HTERT RPE-1 (cell line): Measurements from ENCODE around the gene TRMT44.

Experiments
- in situ Hi-C: fragments of 300-500 bp; cut with MboI; formaldehyde crosslinking; loops from 4 replicates; pipeline ENCODE4 v1.14.3; 2020; ENCODE audit warnings: low sequenced_read_pairs

The TRMT44 gene

DNA sequence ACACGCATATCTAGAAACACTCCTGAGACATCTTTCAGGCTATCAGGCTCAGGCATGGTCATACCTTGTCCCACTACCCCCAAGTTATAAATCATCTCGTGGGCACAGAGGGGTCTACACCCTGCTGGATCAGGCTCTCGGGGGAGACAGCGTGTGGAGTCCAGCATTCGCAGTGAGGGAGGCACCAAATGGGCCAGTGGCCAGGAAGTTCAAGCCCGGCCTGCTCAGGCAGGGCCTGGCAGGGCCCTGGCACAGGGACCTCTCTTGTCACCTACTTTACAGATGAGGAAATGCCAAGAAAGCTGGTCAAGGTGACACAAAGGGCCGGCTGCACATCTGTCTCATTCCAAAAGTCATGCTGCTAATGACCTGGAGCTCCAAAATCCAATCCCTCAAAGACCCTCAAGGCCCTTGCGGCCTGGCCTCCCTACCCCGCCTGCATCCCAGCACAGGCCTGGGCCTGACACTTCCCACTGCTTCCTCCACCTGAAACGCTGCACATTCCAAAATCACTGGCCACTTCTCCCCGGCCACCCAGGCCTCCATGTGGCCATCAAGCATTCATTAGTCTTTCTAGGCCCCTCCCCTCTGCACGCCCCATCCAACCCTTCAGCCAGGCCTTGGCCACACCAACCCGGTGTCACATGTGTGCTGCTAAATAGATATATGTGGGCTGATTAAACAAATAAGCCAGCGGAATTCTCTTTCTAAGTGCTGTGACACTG, 35.6 kb upstream of the TRMT44 start:
- in situ Hi-C loops, result loop anchor here (25.0 kb wide), 1 partner anchor 168 kb away; no protein-coding TSS in a partner anchor

DNA sequence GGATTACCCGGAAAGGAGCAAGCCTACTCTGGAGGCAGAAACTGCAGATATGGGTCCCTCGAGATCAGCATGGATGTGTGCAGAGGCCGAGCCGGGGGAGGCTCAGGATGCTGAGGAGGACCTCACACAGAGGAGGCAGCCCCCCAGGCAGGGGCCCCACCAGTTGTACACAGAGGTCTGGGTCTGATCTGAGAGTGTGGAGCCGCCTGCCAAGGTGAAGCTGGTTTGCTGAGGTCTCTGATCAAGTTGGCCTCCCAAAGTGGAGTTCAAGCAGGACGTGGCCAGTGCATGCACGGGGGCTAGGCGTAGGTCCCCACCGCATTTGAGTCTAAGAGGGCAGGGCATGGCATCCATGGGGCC, 35.1 kb upstream of the TRMT44 start:
- in situ Hi-C loops, result loop anchor here (25.0 kb wide), 1 partner anchor 168 kb away; no protein-coding TSS in a partner anchor

DNA sequence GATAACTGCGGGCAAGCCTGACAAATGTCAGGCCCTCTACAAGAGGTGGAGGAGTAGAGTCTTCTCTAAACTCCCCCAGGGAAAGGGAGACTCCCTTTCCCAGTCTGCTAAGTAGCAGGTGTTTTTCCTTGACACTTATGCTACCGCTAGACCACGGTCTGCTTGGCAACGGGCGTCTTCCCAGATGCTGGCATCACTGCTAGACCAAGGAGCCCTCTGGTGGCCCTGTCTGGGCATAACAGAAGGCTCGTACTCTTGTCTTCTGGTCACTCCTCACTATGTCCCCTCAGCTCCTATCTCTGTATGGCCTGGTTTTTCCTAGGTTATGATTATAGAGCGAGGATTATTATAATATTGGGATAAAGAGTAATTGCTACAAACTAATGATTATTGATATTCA, 33.7 kb upstream of the TRMT44 start:
- in situ Hi-C loops, result loop anchor here (25.0 kb wide), 1 partner anchor 170 kb away; no protein-coding TSS in a partner anchor

DNA sequence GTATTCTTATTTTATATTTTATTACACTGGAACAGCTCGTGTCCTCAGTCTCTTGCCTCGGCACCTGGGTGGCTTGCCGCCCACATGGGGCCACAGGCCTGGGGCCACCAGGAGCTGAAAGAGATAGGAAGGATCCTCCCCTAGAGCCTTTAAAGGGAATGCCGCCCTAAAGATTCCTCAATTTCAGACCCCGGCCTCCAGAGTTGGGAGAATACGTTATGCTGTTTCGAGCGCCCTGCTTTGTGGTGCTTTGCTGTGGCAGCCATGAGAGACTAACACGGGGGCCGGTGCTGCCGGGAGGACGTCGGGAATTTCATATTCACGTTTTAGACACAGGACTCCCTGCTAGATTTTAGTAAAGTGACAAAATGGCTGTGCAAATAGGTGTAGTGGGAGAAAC, 33.3 kb upstream of the TRMT44 start:
- in situ Hi-C loops, result loop anchor here (25.0 kb wide), 1 partner anchor 170 kb away; no protein-coding TSS in a partner anchor

DNA sequence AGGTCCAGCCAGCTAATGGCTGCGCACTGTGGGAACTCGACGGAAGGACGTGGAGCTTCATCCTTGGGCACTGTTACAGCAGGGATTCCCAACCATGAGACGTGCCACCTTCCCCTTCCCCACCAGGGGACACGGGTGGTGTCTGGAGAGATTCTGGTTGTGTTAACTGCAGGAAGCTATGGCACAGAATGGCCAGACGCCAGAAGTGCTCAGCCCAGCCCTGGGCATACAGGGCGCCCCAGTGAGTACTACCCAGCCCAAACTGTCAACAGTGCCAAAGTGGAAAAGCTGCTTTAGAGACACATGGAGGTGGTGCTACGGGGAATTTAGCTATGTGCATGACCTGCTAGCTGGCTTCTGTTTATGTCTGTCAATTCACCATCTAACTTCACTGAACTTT, 32.8 kb upstream of the TRMT44 start:
- in situ Hi-C loops, result loop anchor here (25.0 kb wide), 1 partner anchor 170 kb away; no protein-coding TSS in a partner anchor

DNA sequence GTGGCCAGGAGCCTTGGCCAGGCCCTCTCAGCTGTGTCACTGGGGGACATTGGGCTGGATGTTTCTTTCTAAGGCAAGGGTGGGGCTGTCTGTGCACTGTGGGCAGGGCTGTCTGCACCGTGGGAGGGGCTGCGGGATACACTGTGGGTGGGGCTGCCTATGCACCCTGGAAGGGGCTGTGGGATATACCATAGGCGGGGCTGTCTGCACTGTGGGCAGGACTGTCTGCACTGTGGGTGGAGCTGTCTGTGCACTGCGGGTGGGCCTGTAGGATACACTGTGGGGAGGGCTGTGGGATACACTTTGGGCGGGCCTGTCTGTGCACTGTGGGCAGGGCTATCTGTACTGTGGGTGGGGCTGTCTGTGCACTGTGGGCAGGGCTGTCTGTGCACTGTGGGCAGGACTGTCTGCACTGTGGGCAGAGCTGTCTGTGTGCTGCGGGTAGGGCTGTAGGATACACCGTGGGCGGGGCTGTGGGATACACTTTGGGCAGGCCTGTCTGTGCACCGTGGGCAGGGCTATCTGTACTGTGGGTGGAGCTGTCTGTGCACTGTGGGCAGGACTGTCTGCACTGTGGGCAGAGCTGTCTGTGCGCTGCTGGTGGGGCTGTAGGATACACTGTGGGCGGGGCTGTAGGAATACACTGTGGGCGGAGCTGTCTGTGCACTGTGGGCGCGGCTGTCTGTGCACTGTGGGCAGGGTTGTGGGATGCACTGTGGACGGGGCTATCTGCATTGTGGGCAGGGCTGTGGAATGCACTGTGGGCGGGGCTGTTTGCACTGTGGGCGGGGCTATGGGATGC, 31.1 kb upstream of the TRMT44 start:
- in situ Hi-C loops, result loop anchor here (25.0 kb wide), 1 partner anchor 172 kb away; no protein-coding TSS in a partner anchor

DNA sequence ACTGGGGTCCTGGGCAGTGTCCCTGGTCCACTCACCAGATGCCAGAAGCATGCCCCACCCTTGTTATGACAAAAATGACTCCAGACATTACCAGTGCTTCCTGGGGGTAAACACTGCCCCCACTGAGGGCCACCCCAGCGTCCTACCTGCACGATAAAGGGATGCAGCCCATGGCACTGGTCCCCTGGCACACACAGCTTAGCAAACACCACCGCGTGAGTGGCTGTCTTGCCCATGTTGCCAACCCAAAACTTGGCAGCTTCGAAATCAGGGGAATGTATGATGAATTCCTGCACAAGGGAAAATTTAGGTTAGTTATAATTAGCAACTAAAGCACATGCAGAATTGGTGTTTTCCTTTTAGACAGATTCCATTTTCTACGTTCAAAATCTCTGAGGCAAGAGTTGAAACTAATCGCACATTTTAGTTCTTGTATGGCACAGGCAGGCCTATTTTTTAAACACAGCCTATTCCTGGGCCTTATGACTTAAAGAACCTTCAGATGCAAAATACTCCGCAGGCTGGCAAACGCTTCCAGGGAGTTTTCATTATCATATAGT, 30.4 kb upstream of the TRMT44 start:
- in situ Hi-C loops, result loop anchor here (25.0 kb wide), 1 partner anchor 173 kb away; no protein-coding TSS in a partner anchor

DNA sequence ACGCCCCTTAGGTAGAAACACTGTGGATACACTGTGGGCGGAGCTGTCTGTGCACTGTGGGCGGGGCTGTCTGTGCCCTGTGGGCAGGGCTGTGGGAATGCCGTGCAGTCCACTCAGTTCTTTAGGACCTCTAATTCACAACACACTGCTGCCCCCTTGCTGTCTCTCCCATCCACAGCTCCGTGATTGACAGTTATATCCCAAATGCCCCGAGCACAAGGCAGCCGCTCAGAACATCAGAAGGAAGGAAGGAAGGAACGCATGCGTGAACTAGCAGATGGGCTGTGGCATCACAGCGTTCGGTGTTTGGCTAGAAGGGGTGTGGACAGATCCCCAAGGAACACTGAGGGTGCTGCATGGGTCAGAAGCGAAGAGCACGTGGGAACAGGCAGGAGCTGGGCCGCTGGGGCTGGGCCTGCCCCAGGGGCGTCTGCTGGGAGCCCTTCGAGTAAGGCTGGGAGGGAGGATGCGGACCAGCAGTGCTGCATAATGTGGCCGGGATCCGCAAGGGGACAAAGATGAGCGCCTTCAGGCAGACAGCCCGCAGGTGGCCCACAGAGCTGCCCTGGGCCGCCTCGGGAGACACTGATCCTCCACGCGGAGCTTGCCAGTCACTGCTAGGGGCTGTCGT, 29.8 kb upstream of the TRMT44 start:
- in situ Hi-C loops, result loop anchor here (25.0 kb wide), 1 partner anchor 173 kb away; no protein-coding TSS in a partner anchor

DNA sequence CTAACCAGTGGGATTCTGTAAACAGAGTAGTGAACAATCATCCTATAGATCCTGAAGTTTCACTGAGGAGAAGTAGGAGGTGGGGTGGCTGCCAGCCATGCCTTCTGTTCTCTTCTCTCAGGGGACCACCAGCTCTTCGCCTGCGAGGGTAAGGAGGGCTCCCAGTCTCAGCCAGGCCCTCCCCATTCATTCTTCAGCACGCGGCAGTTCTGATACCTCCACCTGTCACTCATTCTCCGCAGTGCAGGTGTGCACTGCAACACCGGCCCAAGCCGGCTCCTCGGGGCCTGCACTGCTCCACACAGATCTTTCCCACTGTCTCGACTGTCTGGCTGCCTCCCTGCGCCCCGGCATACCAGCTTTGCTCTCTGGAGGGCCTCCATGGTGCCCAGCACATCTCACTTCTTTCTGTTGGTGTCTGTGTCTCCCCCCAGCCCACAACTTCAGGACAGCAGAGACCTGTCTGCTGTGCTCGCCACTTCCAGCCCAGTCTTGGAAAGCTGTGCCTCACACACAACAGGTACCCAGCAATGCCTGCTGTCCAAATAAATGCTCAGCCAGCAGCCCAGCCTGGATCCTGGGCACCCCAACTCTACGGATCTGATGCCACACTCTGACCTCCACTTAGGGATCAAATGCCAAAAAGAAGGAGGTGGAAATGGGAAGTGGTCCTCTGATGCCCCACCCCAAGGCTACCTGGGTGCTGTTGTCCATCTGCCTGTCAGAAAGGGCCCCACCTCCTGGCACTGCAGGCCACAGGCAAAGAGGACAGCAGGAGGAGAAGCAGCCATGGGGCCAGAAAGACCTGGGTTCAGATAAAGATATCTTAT, 29.0 kb upstream of the TRMT44 start:
- in situ Hi-C loops, result loop anchor here (25.0 kb wide), 1 partner anchor 174 kb away; no protein-coding TSS in a partner anchor

DNA sequence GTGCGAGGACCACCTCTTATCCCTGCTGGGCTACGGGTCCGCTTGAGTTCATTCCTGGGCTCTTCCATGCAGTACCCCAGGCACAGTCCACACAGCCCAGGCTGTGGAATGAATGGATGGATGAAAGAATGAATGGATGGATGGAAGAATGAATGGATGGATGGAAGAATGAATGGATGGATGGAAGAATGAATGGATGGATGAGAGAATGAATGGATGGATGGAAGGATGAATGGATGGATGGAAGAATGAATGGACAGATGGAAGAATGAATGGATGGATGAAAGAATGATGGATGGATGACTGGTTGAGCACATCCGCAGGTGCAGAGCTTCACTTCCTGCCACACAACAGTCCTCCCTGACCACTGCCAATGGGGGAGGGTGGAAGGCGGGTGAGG, 28.3 kb upstream of the TRMT44 start:
- in situ Hi-C loops, result loop anchor here (25.0 kb wide), 1 partner anchor 175 kb away; no protein-coding TSS in a partner anchor

DNA sequence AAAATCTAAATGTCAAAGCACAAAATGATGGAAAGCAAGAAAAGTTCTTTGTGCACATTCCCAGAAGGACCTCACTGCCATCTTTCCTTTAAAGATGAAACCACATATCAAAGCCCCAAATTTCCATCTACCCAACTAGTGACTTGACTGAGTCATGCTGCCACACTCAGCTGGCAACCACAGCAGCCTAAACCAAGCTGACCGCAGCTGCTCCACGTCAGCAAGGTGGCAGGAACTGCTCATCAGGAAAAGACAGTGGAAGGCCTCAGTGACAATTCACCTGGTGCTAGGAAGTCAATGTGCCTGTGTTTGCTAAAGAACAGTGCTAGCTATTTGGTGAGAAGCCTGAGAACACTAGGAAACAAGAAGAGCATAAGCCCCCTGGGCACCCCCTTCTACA, 26.2 kb upstream of the TRMT44 start:
- in situ Hi-C loops, result loop anchor here (25.0 kb wide), 1 partner anchor 177 kb away; no protein-coding TSS in a partner anchor

DNA sequence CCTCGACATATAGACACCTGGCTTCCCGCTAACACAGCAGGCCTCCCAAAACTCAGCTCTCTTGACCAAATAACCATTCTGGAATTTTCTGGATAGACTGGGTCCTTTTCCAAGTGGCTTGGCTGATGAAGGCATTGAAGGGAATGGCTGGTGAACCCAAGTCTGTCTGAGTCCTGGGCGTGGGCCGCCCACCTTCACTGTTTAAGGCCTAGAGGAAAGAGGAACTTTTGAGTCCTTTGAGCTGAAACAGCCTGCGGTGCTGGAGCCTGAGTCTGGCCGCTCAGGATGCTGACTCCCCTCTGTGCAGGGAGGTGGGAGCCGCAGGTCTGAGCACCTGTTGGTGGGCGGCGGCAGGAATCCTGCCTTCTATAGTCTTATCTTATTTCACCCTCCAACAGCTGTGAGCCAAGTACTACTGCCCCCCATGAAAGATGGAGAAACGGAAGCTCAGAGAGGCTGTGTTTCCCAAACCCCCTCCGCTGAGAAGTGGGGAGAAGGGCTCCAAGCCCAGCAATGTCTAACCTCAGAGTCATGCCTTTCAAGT, 23.4 kb upstream of the TRMT44 start:
- in situ Hi-C loops, result loop anchor here (25.0 kb wide), 1 partner anchor 180 kb away; no protein-coding TSS in a partner anchor

DNA sequence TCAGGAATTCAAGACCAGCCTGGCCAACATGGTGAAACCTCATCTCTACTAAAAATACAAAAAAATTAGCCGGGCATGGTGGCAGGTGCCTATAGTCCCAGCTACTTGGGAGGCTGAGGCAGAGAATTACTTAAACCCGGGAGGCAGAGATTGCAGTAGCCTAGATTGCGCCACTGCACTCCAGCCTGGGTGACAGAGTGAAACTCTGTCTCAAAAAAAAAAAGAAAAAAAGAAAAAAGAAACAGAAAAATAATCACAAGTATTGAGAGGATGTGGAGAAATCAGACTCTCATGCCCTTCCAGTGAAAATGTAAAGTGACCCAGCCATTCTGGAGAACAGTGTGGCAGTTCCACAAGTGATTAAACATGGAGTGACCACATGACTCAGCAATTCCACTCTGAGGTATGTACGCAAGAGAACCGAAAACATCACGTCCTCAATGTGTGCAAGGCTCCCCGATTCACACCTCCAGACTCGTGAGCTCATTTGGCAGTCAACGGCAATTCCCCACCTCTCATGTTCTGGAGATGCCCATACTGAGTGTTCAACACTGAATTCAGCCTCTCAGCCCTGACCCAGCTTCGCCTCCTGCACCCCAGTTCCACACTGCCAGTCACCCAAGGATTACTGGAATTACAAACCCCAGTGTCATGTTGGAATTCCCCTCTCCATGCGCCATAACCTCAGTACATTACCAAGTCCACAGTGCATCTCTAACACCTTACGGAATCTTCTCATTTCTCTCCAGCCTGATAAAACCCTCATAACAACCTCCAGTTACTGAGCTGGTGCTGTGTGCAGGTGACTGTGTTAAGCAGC, 21.1 kb upstream of the TRMT44 start:
- in situ Hi-C loops, result loop anchor here (25.0 kb wide), 1 partner anchor 182 kb away; no protein-coding TSS in a partner anchor

DNA sequence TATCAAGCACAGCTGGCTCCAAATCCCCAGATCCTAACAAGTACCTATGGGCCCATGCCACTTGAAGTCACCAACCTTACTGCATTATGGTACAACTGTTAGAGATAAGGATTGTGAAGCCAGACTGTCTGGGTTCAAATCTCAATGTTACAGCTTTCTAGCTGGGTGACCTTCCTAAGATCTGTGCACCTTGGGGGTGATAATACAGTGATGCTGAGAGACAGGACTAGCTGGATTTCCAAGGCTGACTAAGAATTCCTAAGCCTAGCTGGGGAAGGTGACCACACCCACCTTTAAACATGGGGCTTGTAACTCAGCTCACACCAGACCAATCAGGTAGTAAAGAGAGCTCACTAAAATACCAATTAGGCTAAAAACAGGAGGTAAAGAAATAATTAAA, 20.4 kb upstream of the TRMT44 start:
- in situ Hi-C loops, result loop anchor here (25.0 kb wide), 1 partner anchor 183 kb away; no protein-coding TSS in a partner anchor

DNA sequence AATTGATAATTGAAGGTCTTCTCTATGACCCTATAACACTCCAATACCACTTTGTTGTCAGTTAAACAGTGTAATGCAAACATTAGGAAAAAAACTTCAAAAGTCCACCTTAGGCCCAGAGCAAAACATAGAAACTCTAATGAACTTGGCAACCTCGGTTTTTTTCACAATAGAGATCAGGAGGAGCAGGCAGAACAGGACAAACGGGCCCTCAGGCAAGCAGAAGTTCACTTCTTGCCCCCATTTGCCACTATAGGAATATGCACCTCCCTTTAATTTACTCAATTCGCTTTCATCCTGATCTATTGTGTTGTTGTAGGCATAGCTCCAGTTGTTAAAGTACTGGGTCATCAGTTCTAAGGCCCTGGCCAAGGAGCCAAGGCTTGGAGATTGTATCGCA, 18.2 kb upstream of the TRMT44 start:
- in situ Hi-C loops, result loop anchor here (25.0 kb wide), 1 partner anchor 185 kb away; no protein-coding TSS in a partner anchor

DNA sequence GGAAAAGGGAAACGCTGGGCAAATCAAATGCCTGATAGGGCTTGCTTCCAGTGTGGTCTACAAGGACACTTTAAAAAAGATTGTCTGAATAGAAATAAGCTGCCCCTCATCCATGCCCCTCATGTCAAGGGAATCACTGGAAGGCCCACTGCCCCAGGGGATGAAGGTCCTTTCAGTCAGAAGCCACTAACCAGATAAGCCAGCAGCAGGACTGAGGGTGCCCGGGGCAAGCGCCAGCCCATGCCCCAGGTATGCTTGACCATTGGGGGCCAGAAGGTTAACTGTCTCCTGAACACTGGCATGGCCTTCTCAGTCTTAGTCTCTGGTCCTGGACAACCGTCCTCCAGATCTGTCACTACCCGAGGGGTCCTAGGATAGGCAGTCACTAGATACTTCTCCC, 17.8 kb upstream of the TRMT44 start:
- in situ Hi-C loops, result loop anchor here (25.0 kb wide), 1 partner anchor 185 kb away; no protein-coding TSS in a partner anchor

DNA sequence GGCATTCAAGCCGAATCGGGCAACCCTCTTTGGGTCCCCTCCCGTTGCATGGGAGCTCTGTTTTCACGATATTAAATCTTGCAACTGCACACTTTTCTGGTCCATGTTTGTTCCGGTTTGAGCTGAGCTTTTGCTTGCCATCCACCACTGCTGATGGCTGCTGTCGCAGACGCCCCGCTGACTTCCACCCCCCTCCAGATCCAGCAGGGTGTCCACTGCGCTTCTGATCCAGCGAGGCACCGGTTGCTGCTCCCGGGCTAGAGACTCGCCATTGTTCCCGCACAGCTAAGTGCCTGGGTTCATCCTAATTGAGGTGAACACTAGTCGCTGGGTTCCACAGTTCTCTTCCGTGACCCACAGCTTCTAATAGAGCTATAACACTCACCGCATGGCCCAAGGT, 13.3 kb upstream of the TRMT44 start:
- in situ Hi-C loops, result no loop called here

DNA sequence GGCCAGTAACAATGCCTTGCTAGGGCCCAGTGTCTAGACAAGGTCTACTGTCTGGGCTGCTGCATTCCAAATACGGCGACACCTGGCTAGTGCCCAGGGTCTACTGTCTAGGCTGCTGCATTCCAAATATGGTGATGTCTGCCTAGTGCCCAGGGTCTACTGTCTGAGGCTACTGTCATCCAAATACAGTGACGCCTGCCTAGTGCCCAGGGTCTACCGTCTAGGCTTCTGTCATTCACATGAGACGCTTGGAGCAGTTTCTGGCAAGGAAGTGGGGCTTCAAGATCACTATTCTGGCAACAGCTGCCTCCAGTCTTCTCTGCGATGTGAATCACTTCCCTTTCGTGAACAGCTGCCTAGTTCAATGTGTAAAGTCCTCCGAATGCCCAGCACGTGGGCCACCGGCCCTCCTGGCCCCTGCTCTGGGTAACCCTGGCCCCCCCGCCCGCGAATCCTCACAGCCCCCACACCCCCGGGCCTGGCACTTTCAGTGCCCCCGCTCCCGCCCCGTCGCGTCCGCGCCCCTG, 12.8 kb upstream of the TRMT44 start:
- in situ Hi-C loops, result no loop called here
